ENCODE data around the gene SLITRK3. TPM values are rescaled to one million over a fixed set of nuclear protein-coding genes. Genes with fewer than 3 reads are reported as not detected.

SLITRK3 gene
- total RNA-seq = not detected

- DNase-seq = no peak
Measured at GRCh38 chr3:165195640-165196576, at the start of gene SLITRK3. Gene SLITRK3, minus strand, starts transcription at chr3:165196384. Its CDS starts 5,554 bp downstream, at chr3:165190830.

- no peak for DNase-seq
Measured at GRCh38 chr3:165243597-165243996, 47.4 kb upstream of the SLITRK3 start.

- no peak for DNase-seq
Measured at GRCh38 chr3:165233501-165234195, 37.5 kb upstream of the SLITRK3 start.

- no peak for DNase-seq
Measured at GRCh38 chr3:165225604-165226003, 29.4 kb upstream of the SLITRK3 start.

GRCh38 chr3:165217739-165218138, 21.6 kb upstream of the SLITRK3 start:
- DNase-seq = no peak

- no peak for DNase-seq
Measured at GRCh38 chr3:165212580-165212979, 16.4 kb upstream of the SLITRK3 start.

- DNase-seq = no peak
Measured at GRCh38 chr3:165211721-165212120, 15.5 kb upstream of the SLITRK3 start.

- DNase-seq = no peak
Measured at GRCh38 chr3:165210727-165211126, 14.5 kb upstream of the SLITRK3 start.

- DNase-seq = no peak
Measured at GRCh38 chr3:165210132-165210531, 13.9 kb upstream of the SLITRK3 start.

- no peak for DNase-seq
Measured at GRCh38 chr3:165206454-165207266, 10.5 kb upstream of the SLITRK3 start.

GRCh38 chr3:165204445-165204844, 8.3 kb upstream of the SLITRK3 start:
- DNase-seq = no peak

GRCh38 chr3:165202995-165203394, 6.8 kb upstream of the SLITRK3 start:
- DNase-seq = no peak

- no peak for DNase-seq
Measured at GRCh38 chr3:165201964-165202363, 5.8 kb upstream of the SLITRK3 start.

- no peak for DNase-seq
Measured at GRCh38 chr3:165197481-165197800, 1.3 kb upstream of the SLITRK3 start.

- no peak for DNase-seq
Measured at GRCh38 chr3:165196577-165197480, 645 bp upstream of the SLITRK3 start.

GRCh38 chr3:165195241-165195639, 944 bp downstream of the SLITRK3 start:
- DNase-seq = no peak

- no peak for DNase-seq
Measured at GRCh38 chr3:165194511-165195240, 1.5 kb downstream of the SLITRK3 start.

GRCh38 chr3:165193366-165194254, 2.6 kb downstream of the SLITRK3 start:
- DNase-seq = no peak

GRCh38 chr3:165192610-165193192, 3.5 kb downstream of the SLITRK3 start:
- no peak for DNase-seq

GRCh38 chr3:165191491-165191890, 4.7 kb downstream of the SLITRK3 start:
- DNase-seq = no peak

All from effector CD4-positive, alpha-beta T cell (primary cell).